ENCODE data around the gene C21orf58.

- TF ChIP-seq CTCF (conservative IDR thresholded peaks at IDR 0.05; ENCODE audit: low read length): no peak
- no peak for TF ChIP-seq EZH2phosphoT487 (IDR thresholded peaks at IDR 0.05; ENCODE audit: borderline replicate concordance, low read depth, low read length)
These were observed 43.3 kb upstream of the C21orf58 start for GRCh38 chr21:46366966-46367365.

Data from OCI-LY7 (cell line).